Measurements from ENCODE around the gene PLXNA1.

DNA sequence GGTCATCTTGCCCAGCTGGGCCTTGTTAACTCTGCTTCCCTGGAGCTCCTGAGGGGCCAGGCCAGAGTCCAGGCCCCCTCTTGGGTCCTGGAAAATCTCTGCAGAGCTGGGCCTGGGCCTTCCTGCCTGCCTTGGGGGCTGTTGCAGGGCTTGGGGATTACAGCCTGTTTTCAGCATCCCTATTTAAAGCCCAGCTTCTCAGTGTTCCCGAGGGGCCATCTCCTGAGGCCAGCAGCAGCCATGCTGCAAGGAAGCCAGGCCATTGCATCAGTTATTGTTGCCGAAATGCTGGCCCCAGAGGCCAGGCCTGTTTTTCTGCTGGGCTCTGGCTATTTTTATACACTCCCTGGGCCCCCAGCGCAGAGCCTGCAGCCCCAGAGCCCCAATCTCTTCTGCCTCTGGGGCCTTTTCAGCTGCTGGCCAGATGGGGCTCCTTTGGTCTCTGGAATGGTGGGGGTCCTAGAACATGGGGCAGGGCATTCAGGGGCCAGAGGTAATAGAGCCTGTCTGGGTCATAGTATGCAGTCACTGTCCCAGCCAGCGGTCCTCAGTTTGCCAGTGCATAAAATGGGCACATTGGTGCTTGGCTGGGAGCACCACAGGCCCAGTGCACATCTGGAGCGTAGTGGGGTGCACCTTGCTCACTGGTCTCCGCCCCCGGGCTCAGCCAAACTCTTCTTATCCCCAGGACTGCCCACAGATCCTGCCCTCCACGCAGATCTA lies 28.5 kb downstream of the PLXNA1 start:
- TF ChIP-seq GATA3 (IDR thresholded peaks at IDR 0.05; ENCODE audit: low read depth, low read length) (no peak), GATA2 (IDR thresholded peaks at IDR 0.05; ENCODE audit: low read depth, low read length) (no peak)

Measured in SH-SY5Y (cell line).